H1 (cell line): ENCODE measurements around the gene LYAR. TPM values are rescaled to one million over a fixed set of nuclear protein-coding genes. Genes with fewer than 3 reads are reported as not detected.

Source experiments
- CTCF ChIA-PET: fragments of 300-600 bp; sonication (Branson Sonifier 250); formaldehyde crosslinking; loops from one replicate; lab custom pipeline; 2021; ENCODE audit not compliant: partially characterized antibody; lab: Charles Lee
- POLR2A ChIA-PET: fragments of 300-600 bp; sonication (Branson Sonifier 250); formaldehyde crosslinking; loops from one replicate; lab custom pipeline; 2021; ENCODE audit warnings: inconsistent platforms; ENCODE audit not compliant: partially characterized antibody; lab: Charles Lee
- DNase-seq, 2 experiments: peaks; one replicate each; pipeline versions ENCODE4 v3.0.0 to v3.0.0-alpha.2; 2010 to 2022; ENCODE audit warnings: low spot score in 2 of 2, low read depth in 1 of 2, mixed read lengths in 1 of 2
- FAIRE-seq: peaks from 2 replicates; lab custom pipeline; 2011; peaks lifted over from hg19 to GRCh38; lab: Jason Lieb, UNC
- H2AFZ ChIP-seq: 2 replicates; pipeline ENCODE4 v1.8.1; 2012; ENCODE audit warnings: low read length, inconsistent platforms
- H2AK5ac ChIP-seq: 2 replicates; pipeline ENCODE4 v1.6.1; 2013; ENCODE audit warnings: low read depth, low read length
- H2BK120ac ChIP-seq: replicated peaks from 2 replicates; pipeline ENCODE3; 2013; ENCODE audit warnings: low read depth, low read length, inconsistent platforms
- H2BK12ac ChIP-seq: 2 replicates; pipeline ENCODE4 v1.6.1; 2013; ENCODE audit warnings: low read depth, low read length
- H2BK15ac ChIP-seq: 2 replicates; pipeline ENCODE4 v1.6.1; 2013; ENCODE audit warnings: low read length
- H2BK20ac ChIP-seq: 2 replicates; pipeline ENCODE4 v1.6.1; 2013; ENCODE audit warnings: low read length
- H2BK5ac ChIP-seq: 2 replicates; pipeline ENCODE4 v1.6.1; 2013; ENCODE audit warnings: low read depth, low read length
- H3K14ac ChIP-seq: 2 replicates; pipeline ENCODE4 v1.6.1; 2013; ENCODE audit warnings: inconsistent platforms; ENCODE audit not compliant: insufficient read length
- H3K18ac ChIP-seq: 2 replicates; pipeline ENCODE4 v1.6.1; 2013; ENCODE audit warnings: low read length; ENCODE audit errors: extremely low read depth
- H3K23ac ChIP-seq: 2 replicates; pipeline ENCODE4 v1.6.1; 2013; ENCODE audit warnings: inconsistent platforms; ENCODE audit not compliant: insufficient read length
- H3K23me2 ChIP-seq: 2 replicates; pipeline ENCODE4 v1.6.1; 2013; ENCODE audit warnings: low read depth, low read length
- H3K27ac ChIP-seq: 2 replicates; pipeline ENCODE4 v1.6.1; 2011; ENCODE audit warnings: low read depth, low read length, inconsistent platforms
- H3K27me3 ChIP-seq, 4 experiments: replicated peaks in 1 of 4; 1 replicate in 1 of 4; 2 replicates in 3 of 4; pipeline versions ENCODE4 v1.6.1 to v1.8.1; 2011 to 2013; ENCODE audit warnings: low read length in 3 of 4, mild to moderate bottlenecking in 3 of 4, inconsistent platforms in 2 of 4, mixed read lengths in 2 of 4, moderate library complexity in 1 of 4; ENCODE audit not compliant: control insufficient read depth in 3 of 4, insufficient read depth in 3 of 4; ENCODE audit errors: extremely low read depth in 1 of 4
- H3K36me3 ChIP-seq, 4 experiments: 2 replicates each; pipeline versions ENCODE4 v1.6.1 to v1.8.1; 2011 to 2013; ENCODE audit warnings: mild to moderate bottlenecking in 4 of 4, low read length in 3 of 4, moderate library complexity in 2 of 4, control low read depth in 1 of 4, inconsistent platforms in 1 of 4; ENCODE audit not compliant: insufficient read depth in 4 of 4, control insufficient read depth in 2 of 4
- H3K4ac ChIP-seq: replicated peaks from 2 replicates; pipeline ENCODE3; 2013; ENCODE audit warnings: low read length, low read depth, mixed read lengths, inconsistent platforms; ENCODE audit not compliant: insufficient read length
- H3K4me1 ChIP-seq, 4 experiments: replicated peaks in 1 of 4; 1 replicate in 1 of 4; 2 replicates in 3 of 4; pipeline versions ENCODE4 v1.6.1 to v1.8.1; 2011 to 2013; ENCODE audit warnings: low read length in 3 of 4, inconsistent platforms in 2 of 4, mixed read lengths in 1 of 4; ENCODE audit not compliant: insufficient read depth in 4 of 4, control insufficient read depth in 3 of 4
- H3K4me2 ChIP-seq, 2 experiments: 2 replicates each; pipeline versions ENCODE4 v1.6.1 to v1.8.1; 2011 to 2013; ENCODE audit warnings: low read depth in 2 of 2, low read length in 2 of 2, control low read depth in 1 of 2, inconsistent platforms in 1 of 2, mild to moderate bottlenecking in 1 of 2; ENCODE audit not compliant: insufficient read depth in 1 of 2
- H3K4me3 ChIP-seq, 4 experiments: fragments of 200-600, 300-600 bp in 1 of 4; sonication (generic), shearing (Covaris generic), sonication (Bioruptor Twin) in 1 of 4; 2 replicates each; pipeline versions ENCODE4 v1.5.1 to v1.8.1; 2011 to 2016; ENCODE audit warnings: low read length in 4 of 4, low read depth in 3 of 4, control low read depth in 2 of 4, inconsistent platforms in 2 of 4, mild to moderate bottlenecking in 2 of 4, mixed read lengths in 1 of 4, moderate library complexity in 1 of 4; ENCODE audit not compliant: insufficient read depth in 2 of 4; ENCODE audit errors: extremely low read depth in 1 of 4
- H3K56ac ChIP-seq: replicated peaks from 2 replicates; pipeline ENCODE3; 2013; ENCODE audit warnings: low read depth, mild to moderate bottlenecking, mixed read lengths, low read length, inconsistent platforms; ENCODE audit not compliant: insufficient read length
- H3K79me1 ChIP-seq: 2 replicates; pipeline ENCODE4 v1.6.1; 2013; ENCODE audit warnings: low read depth, low read length, control low read depth
- H3K79me2 ChIP-seq, 2 experiments: 2 replicates each; pipeline versions ENCODE4 v1.6.1 to v1.8.1; 2012 to 2013; ENCODE audit warnings: low read length in 2 of 2, mild to moderate bottlenecking in 2 of 2, inconsistent platforms in 1 of 2; ENCODE audit not compliant: insufficient read depth in 2 of 2, control insufficient read depth in 1 of 2
- H3K9ac ChIP-seq, 4 experiments: replicated peaks in 1 of 4; 1 replicate in 1 of 4; 2 replicates in 3 of 4; pipeline versions ENCODE4 v1.6.1 to v1.8.1; 2011 to 2013; ENCODE audit warnings: low read depth in 3 of 4, low read length in 3 of 4, control low read depth in 2 of 4, mild to moderate bottlenecking in 2 of 4, moderate library complexity in 2 of 4, inconsistent platforms in 1 of 4; ENCODE audit errors: extremely low read depth in 1 of 4
- H3K9me3 ChIP-seq, 2 experiments: 2 replicates each; pipeline versions ENCODE4 v1.6.1 to v1.8.1; 2012 to 2013; ENCODE audit warnings: mild to moderate bottlenecking in 2 of 2, moderate library complexity in 2 of 2, control low read depth in 1 of 2, inconsistent platforms in 1 of 2, low read depth in 1 of 2, low read length in 1 of 2, mixed read lengths in 1 of 2; ENCODE audit not compliant: insufficient read depth in 2 of 2
- H4K20me1 ChIP-seq, 2 experiments: replicated peaks in 1 of 2; 2 replicates each; pipeline versions ENCODE3 to v1.8.1; 2011 to 2013; ENCODE audit warnings: inconsistent platforms in 2 of 2, low read length in 2 of 2, mild to moderate bottlenecking in 1 of 2; ENCODE audit not compliant: insufficient read depth in 2 of 2, control insufficient read depth in 1 of 2
- H4K5ac ChIP-seq: 2 replicates; pipeline ENCODE4 v1.6.1; 2013; ENCODE audit warnings: low read length, low read depth, mixed read lengths, inconsistent platforms; ENCODE audit not compliant: insufficient read length
- H4K8ac ChIP-seq: 2 replicates; pipeline ENCODE4 v1.8.0; 2013; ENCODE audit warnings: mild to moderate bottlenecking, moderate library complexity, low read length, inconsistent platforms; ENCODE audit not compliant: insufficient read depth; ENCODE audit errors: extremely low read depth
- H4K91ac ChIP-seq: replicated peaks from 2 replicates; pipeline ENCODE3; 2013; ENCODE audit warnings: low read length, mixed read lengths, inconsistent platforms; ENCODE audit not compliant: insufficient read length
- ATF2 ChIP-seq: IDR thresholded peaks from 2 replicates; pipeline ENCODE4 v1.6.1; 2012; ENCODE audit warnings: low read length, inconsistent platforms
- CHD1 ChIP-seq: IDR thresholded peaks from 2 replicates; pipeline ENCODE4 v1.6.1; 2012; ENCODE audit warnings: low read depth, low read length, improper control_type of control experiment
- JUN ChIP-seq: IDR thresholded peaks from 2 replicates; pipeline ENCODE4 v1.6.1; 2011; ENCODE audit warnings: low read depth, mild to moderate bottlenecking, improper control_type of control experiment, low read length
- MAX ChIP-seq: IDR thresholded peaks from 2 replicates; pipeline ENCODE4 v1.6.1; 2012; ENCODE audit warnings: inconsistent platforms
- TEAD4 ChIP-seq: IDR thresholded peaks from 2 replicates; pipeline ENCODE4 v1.6.1; 2012; ENCODE audit warnings: low read depth, low read length, inconsistent platforms, mixed read lengths
- YY1 ChIP-seq: IDR thresholded peaks from 2 replicates; pipeline ENCODE4 v1.6.1; 2011; ENCODE audit warnings: low read depth, mild to moderate bottlenecking, low read length
- WGBS, 2 experiments: shearing (Covaris generic) in 1 of 2; methylation state at CpG; one replicate each; pipeline versions ENCODE4 v1.1.6 to v1.1.7; 2013 to 2015; ENCODE audit warnings: low lambda C conversion rate in 2 of 2, mixed read lengths in 2 of 2, inconsistent platforms in 1 of 2, low coverage in 1 of 2, missing lambda C conversion rate in 1 of 2; ENCODE audit not compliant: insufficient replicate concordance in 2 of 2, insufficient coverage in 1 of 2, insufficient read length in 1 of 2; ENCODE audit errors: extremely low coverage in 1 of 2, missing lambda C conversion rate in 1 of 2; 5-methylcytosine and 5-hydroxymethylcytosine counted together
- polyA plus RNA-seq, 7 experiments: library from polyadenylated mRNA; depleted of rRNA in 3 of 7; stranded (reverse) in 5 of 7; unstranded in 2 of 7; fragments of >200 nt in 5 of 7; fragments of 200-250 nt in 2 of 7; gene quantifications; 1 replicate in 5 of 7; 2 replicates in 1 of 7; 4 replicates in 1 of 7; pipeline versions ENCODE4 v1.2.1 to v1.2.3, GENCODE V29; 2011 to 2013; ENCODE audit warnings: missing spikeins in 2 of 7, mixed read lengths in 2 of 7
- total RNA-seq: library from RNA; stranded (reverse); fragmentation: NEBNext Ultra II Directional; extraction: Animal tissue kit (Norgen Biotek cat#: 25700); gene quantifications from 2 replicates; pipeline ENCODE4 v1.2.1, GENCODE V29; 2021

The LYAR gene
- total and polyA plus RNA-seq, 2 of the 8 experiments (the other 6 are each of a cell fraction or from before 2014, with no cell fraction given): 6.5 to 46.9 TPM

DNA sequence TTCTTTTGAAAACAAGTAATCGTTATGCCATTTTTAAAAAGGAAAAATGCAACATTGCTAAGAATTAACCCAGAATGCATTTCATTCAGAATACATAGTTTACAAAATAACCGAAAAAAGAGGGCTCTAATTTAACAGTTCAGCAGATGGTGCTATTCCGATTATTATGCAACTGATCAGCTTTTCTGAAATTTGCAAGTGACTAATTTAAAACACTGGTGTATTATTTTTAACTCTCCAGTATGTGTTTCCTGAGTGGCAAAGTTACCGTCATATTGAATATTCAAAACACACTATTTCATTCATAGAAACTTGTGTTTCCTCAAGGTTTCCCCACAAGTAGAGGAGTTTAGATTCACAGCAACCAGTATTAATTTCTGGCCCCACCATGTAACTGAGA lies 21.2 kb upstream of the LYAR start:
- Histone ChIP-seq H4K8ac (no peak overlapping the region), H2AK5ac (no peak overlapping the region), H3K27me3 (no peaks in the 10 kb centered on the region), H2BK15ac (no peak overlapping the region), H4K20me1 (peaks cover 2 to 8% of the 10 kb centered on the region in 2 experiments), H3K4me2 (no peak overlapping the region), H3K4ac (no peak overlapping the region), H4K5ac (no peak overlapping the region), H4K91ac (no peak overlapping the region), H3K79me1 (no peaks in the 10 kb centered on the region), H2BK12ac (no peak overlapping the region), H3K9me3 (no peaks in the 10 kb centered on the region), H3K36me3 (peaks cover 0 to 5% (median 2%) of the 10 kb centered on the region in 4 experiments; a peak in 4 of 8 replicates), H2BK120ac (no peak overlapping the region), H3K79me2 (no peaks in the 10 kb centered on the region), H2AFZ (no peak overlapping the region), H3K9ac (no peak overlapping the region), H3K56ac (no peak overlapping the region), H3K23ac (no peak overlapping the region), H3K23me2 (no peaks in the 10 kb centered on the region), H3K4me1 (peaks cover 0 to 7% (median 2%) of the 10 kb centered on the region in 4 experiments; a peak in 3 of 7 replicates), H3K18ac (no peak overlapping the region), H3K4me3 (no peak overlapping the region), H2BK5ac (no peak overlapping the region), H3K14ac (no peak overlapping the region), H2BK20ac (no peak overlapping the region), H3K27ac (no peak overlapping the region)
- DNase-seq (no peak), FAIRE-seq (no peak)
- TF ChIP-seq JUN (no peak), TEAD4 (no peak), YY1 (no peak), MAX (no peak), CHD1 (no peak), ATF2 (no peak)
- ChIA-PET POLR2A (no interaction called here), CTCF (no interaction called here)
- 84% methylated on average over 4 of the region's 4 CpGs; no CpG with 5 or more reads in 1 of the 2 experiments for WGBS, 2 experiments
